ENCODE data around the gene LRRC18.

Gene LRRC18

GRCh38 chr10:48973065-48973464, 33.4 kb upstream of the LRRC18 start:
- Histone ChIP-seq H2BK15ac (ENCODE audit: low read depth, poor library complexity, severe bottlenecking) (no peak overlapping the region), H3K4me2 (ENCODE audit: low read length, poor library complexity, severe bottlenecking) (no peak overlapping the region)

DNA sequence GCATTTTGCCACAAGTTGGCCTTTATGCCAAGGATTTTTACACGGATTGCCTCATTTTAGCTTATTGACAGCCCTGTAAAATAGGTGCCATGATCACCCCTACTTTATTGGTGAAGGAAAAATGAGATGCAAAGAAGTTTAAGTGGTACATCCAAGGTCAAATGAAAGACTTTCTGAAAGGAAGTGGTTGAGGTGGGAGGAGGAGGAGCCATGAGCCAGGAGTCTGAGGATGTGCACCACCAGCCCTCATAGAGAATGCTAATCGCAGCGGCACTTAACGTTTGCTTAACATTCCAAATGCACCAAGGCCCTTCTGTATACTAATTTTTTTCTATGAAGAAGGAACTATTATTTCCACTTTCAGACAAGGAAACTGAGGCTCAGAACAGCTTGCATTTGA, 31.0 kb upstream of the LRRC18 start:
- Histone ChIP-seq H3K14ac (ENCODE audit: low read length in 2 of 2) (no peak overlapping the region), H4K8ac (ENCODE audit: low read length) (no peak overlapping the region), H2BK120ac (ENCODE audit: low read depth, low read length) (no peak overlapping the region), H3K36me3 (ENCODE audit: control insufficient read depth in 1 of 2, insufficient read depth in 2 of 2, low read depth in 1 of 2, low read length in 2 of 2) (no peaks in the 10 kb centered on the region), H3K27me3 (ENCODE audit: control insufficient read depth in 1 of 2, insufficient read depth in 1 of 2, low read length in 2 of 2) (peaks cover 4 to 60% of the 10 kb centered on the region in 2 experiments), H3K4me3 (ENCODE audit: insufficient read depth in 1 of 2, low read depth in 1 of 2, low read length in 2 of 2) (no peak overlapping the region), H3K18ac (ENCODE audit: low read depth in 1 of 2, low read length in 2 of 2) (no peak overlapping the region), H3K9ac (ENCODE audit: low read length) (no peak overlapping the region), H2BK12ac (ENCODE audit: low read length in 2 of 2) (no peak overlapping the region), H2BK15ac (ENCODE audit: low read depth, poor library complexity, severe bottlenecking) (no peak overlapping the region), H3K4ac (ENCODE audit: low read depth in 1 of 2, low read length in 2 of 2) (no peak overlapping the region), H2AK5ac (ENCODE audit: low read length, severe bottlenecking) (no peak overlapping the region), H3K9me3 (ENCODE audit: control insufficient read depth, low read length) (no peaks in the 10 kb centered on the region), H4K91ac (ENCODE audit: low read length) (no peak overlapping the region), H2AFZ (ENCODE audit: low read depth, low read length) (no peak overlapping the region), H3K23ac (ENCODE audit: low read length in 2 of 2) (no peak overlapping the region), H3K27ac (ENCODE audit: low read length, poor library complexity, severe bottlenecking) (no peak overlapping the region), H3K4me1 (ENCODE audit: control insufficient read depth, insufficient read depth, low read depth, low read length) (no peaks in the 10 kb centered on the region), H3K79me1 (replicated peaks; ENCODE audit: low read length, poor library complexity, severe bottlenecking) (no peaks in the 10 kb centered on the region), H2BK5ac (ENCODE audit: low read depth, low read length, poor library complexity, severe bottlenecking) (no peak overlapping the region), H3K4me2 (ENCODE audit: low read length, poor library complexity, severe bottlenecking) (no peak overlapping the region)
- no peak for DNase-seq
- 94% methylated on average over 4 of the region's 4 CpGs for WGBS

More at GRCh38 chr10:48973065-48973464, 33.4 kb upstream of the LRRC18 start:
- H2BK12ac ChIP-seq (ENCODE audit: low read length in 2 of 2): no peak overlapping the region
- H3K79me1 ChIP-seq (replicated peaks; ENCODE audit: low read length, poor library complexity, severe bottlenecking): no peaks in the 10 kb centered on the region
- H2BK5ac ChIP-seq (ENCODE audit: low read depth, low read length, poor library complexity, severe bottlenecking): no peak overlapping the region
- H3K9me3 ChIP-seq (ENCODE audit: control insufficient read depth, low read length): no peaks in the 10 kb centered on the region
- DNase-seq: no peak
- H3K4me1 ChIP-seq (ENCODE audit: control insufficient read depth, insufficient read depth, low read depth, low read length): no peaks in the 10 kb centered on the region
- H3K9ac ChIP-seq (ENCODE audit: low read length): no peak overlapping the region
- H4K91ac ChIP-seq (ENCODE audit: low read length): no peak overlapping the region
- H3K14ac ChIP-seq (ENCODE audit: low read length in 2 of 2): no peak overlapping the region
- no peak overlapping the region for H2AK5ac ChIP-seq (ENCODE audit: low read length, severe bottlenecking)
- no peak overlapping the region for H3K4ac ChIP-seq (ENCODE audit: low read depth in 1 of 2, low read length in 2 of 2)
- no peak overlapping the region for H3K27ac ChIP-seq (ENCODE audit: low read length, poor library complexity, severe bottlenecking)
- no peak overlapping the region for H2BK120ac ChIP-seq (ENCODE audit: low read depth, low read length)
- no peak overlapping the region for H3K18ac ChIP-seq (ENCODE audit: low read depth in 1 of 2, low read length in 2 of 2)
- H3K23ac ChIP-seq (ENCODE audit: low read length in 2 of 2): no peak overlapping the region
- no peak overlapping the region for H4K8ac ChIP-seq (ENCODE audit: low read length)
- no peak overlapping the region for H3K4me3 ChIP-seq (ENCODE audit: insufficient read depth in 1 of 2, low read depth in 1 of 2, low read length in 2 of 2)
- H3K27me3 ChIP-seq (ENCODE audit: control insufficient read depth in 1 of 2, insufficient read depth in 1 of 2, low read length in 2 of 2): peaks cover 0 to 53% of the 10 kb centered on the region in 2 experiments
- WGBS: 92% methylated on average over 5 of the region's 5 CpGs
- no peak overlapping the region for H2AFZ ChIP-seq (ENCODE audit: low read depth, low read length)
- H3K36me3 ChIP-seq (ENCODE audit: control insufficient read depth in 1 of 2, insufficient read depth in 2 of 2, low read depth in 1 of 2, low read length in 2 of 2): no peaks in the 10 kb centered on the region

GRCh38 chr10:48970046-48970445, 30.4 kb upstream of the LRRC18 start:
- H3K27ac ChIP-seq (ENCODE audit: low read length, poor library complexity, severe bottlenecking): no peak overlapping the region
- H3K4ac ChIP-seq (ENCODE audit: low read depth in 1 of 2, low read length in 2 of 2): no peak overlapping the region
- H3K36me3 ChIP-seq (ENCODE audit: control insufficient read depth in 1 of 2, insufficient read depth in 2 of 2, low read depth in 1 of 2, low read length in 2 of 2): no peaks in the 10 kb centered on the region
- H2BK15ac ChIP-seq (ENCODE audit: low read depth, poor library complexity, severe bottlenecking): no peak overlapping the region
- peaks cover 4 to 60% of the 10 kb centered on the region in 2 experiments for H3K27me3 ChIP-seq (ENCODE audit: control insufficient read depth in 1 of 2, insufficient read depth in 1 of 2, low read length in 2 of 2)
- no peak for DNase-seq
- H2BK120ac ChIP-seq (ENCODE audit: low read depth, low read length): no peak overlapping the region
- no peaks in the 10 kb centered on the region for H3K4me1 ChIP-seq (ENCODE audit: control insufficient read depth, insufficient read depth, low read depth, low read length)
- H2BK5ac ChIP-seq (ENCODE audit: low read depth, low read length, poor library complexity, severe bottlenecking): no peak overlapping the region
- H4K91ac ChIP-seq (ENCODE audit: low read length): no peak overlapping the region
- no peak overlapping the region for H4K8ac ChIP-seq (ENCODE audit: low read length)
- H3K14ac ChIP-seq (ENCODE audit: low read length in 2 of 2): no peak overlapping the region
- H2BK12ac ChIP-seq (ENCODE audit: low read length in 2 of 2): no peak overlapping the region
- no peak overlapping the region for H3K4me3 ChIP-seq (ENCODE audit: insufficient read depth in 1 of 2, low read depth in 1 of 2, low read length in 2 of 2)
- no peaks in the 10 kb centered on the region for H3K9me3 ChIP-seq (ENCODE audit: control insufficient read depth, low read length)
- no peak overlapping the region for H3K18ac ChIP-seq (ENCODE audit: low read depth in 1 of 2, low read length in 2 of 2)
- H2AK5ac ChIP-seq (ENCODE audit: low read length, severe bottlenecking): no peak overlapping the region
- H3K23ac ChIP-seq (ENCODE audit: low read length in 2 of 2): no peak overlapping the region
- H2AFZ ChIP-seq (ENCODE audit: low read depth, low read length): no peak overlapping the region
- no peaks in the 10 kb centered on the region for H3K79me1 ChIP-seq (replicated peaks; ENCODE audit: low read length, poor library complexity, severe bottlenecking)
- H3K4me2 ChIP-seq (ENCODE audit: low read length, poor library complexity, severe bottlenecking): no peak overlapping the region
- 85% methylated on average over 13 of the region's 14 CpGs for WGBS
- H3K9ac ChIP-seq (ENCODE audit: low read length): no peak overlapping the region

DNA sequence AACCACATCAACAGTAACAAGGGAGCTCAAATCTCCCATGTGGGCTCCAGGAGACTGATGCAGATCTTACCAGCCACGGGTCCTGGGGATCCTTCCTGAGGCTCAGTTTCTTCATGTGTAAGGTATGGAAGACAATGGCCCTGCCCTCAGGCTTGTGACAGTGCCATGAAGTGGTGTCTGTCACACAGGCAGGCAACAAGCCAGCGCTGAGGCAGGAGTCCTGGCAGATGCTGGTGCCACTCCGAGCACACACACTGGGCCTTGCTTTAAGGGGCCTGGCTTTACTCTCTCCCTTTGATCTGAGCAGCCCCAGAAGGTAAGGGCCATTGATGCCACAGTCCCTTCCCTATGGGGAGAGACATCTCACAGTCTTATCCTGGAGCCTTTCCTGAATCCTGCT, 28.4 kb upstream of the LRRC18 start:
- Histone ChIP-seq H2BK12ac (ENCODE audit: low read length in 2 of 2) (no peak overlapping the region), H4K8ac (ENCODE audit: low read length) (no peak overlapping the region), H3K23ac (ENCODE audit: low read length in 2 of 2) (no peak overlapping the region), H4K91ac (ENCODE audit: low read length) (no peak overlapping the region), H2BK15ac (ENCODE audit: low read depth, poor library complexity, severe bottlenecking) (no peak overlapping the region), H3K27me3 (ENCODE audit: control insufficient read depth in 1 of 2, insufficient read depth in 1 of 2, low read length in 2 of 2) (peaks cover 4 to 68% of the 10 kb centered on the region in 2 experiments), H3K4me2 (ENCODE audit: low read length, poor library complexity, severe bottlenecking) (no peak overlapping the region), H2BK120ac (ENCODE audit: low read depth, low read length) (no peak overlapping the region), H2BK5ac (ENCODE audit: low read depth, low read length, poor library complexity, severe bottlenecking) (no peak overlapping the region), H3K4me3 (ENCODE audit: insufficient read depth in 1 of 2, low read depth in 1 of 2, low read length in 2 of 2) (no peak overlapping the region), H3K36me3 (ENCODE audit: control insufficient read depth in 1 of 2, insufficient read depth in 2 of 2, low read depth in 1 of 2, low read length in 2 of 2) (no peaks in the 10 kb centered on the region), H3K18ac (ENCODE audit: low read depth in 1 of 2, low read length in 2 of 2) (no peak overlapping the region), H3K4ac (ENCODE audit: low read depth in 1 of 2, low read length in 2 of 2) (no peak overlapping the region), H3K14ac (ENCODE audit: low read length in 2 of 2) (no peak overlapping the region), H2AFZ (ENCODE audit: low read depth, low read length) (no peak overlapping the region), H3K4me1 (ENCODE audit: control insufficient read depth, insufficient read depth, low read depth, low read length) (no peaks in the 10 kb centered on the region), H3K9ac (ENCODE audit: low read length) (no peak overlapping the region), H2AK5ac (ENCODE audit: low read length, severe bottlenecking) (no peak overlapping the region), H3K27ac (ENCODE audit: low read length, poor library complexity, severe bottlenecking) (no peak overlapping the region), H3K9me3 (ENCODE audit: control insufficient read depth, low read length) (no peaks in the 10 kb centered on the region), H3K79me1 (replicated peaks; ENCODE audit: low read length, poor library complexity, severe bottlenecking) (no peaks in the 10 kb centered on the region)
- 57% methylated on average over 3 of the region's 3 CpGs for WGBS
- DNase-seq: no peak
